Cardiac muscle cell (in vitro differentiated cells and primary cell): Measurements from ENCODE around the gene IGDCC3. TPM values are rescaled to one million over a fixed set of nuclear protein-coding genes. Genes with fewer than 3 reads are reported as not detected.

Experiments used
- DNase-seq, 2 donors: peaks; one replicate each; pipeline versions ENCODE4 v3.0.0 to v3.0.0-alpha.2; 2010 to 2017; ENCODE audit warnings: low read depth in 1 of 2, low spot score in 1 of 2
- H3K27ac ChIP-seq: fragments of 200-600 bp; sonication (generic); 2 replicates; pipeline ENCODE4 v1.5.1; 2016
- H3K27me3 ChIP-seq: fragments of 200-600 bp; sonication (generic); 2 replicates; pipeline ENCODE4 v1.6.0; 2016; ENCODE audit warnings: control low read depth
- H3K36me3 ChIP-seq: fragments of 200-600 bp; sonication (generic); 2 replicates; pipeline ENCODE4 v1.5.1; 2016; ENCODE audit warnings: control low read depth
- H3K4me1 ChIP-seq: fragments of 200-600 bp; sonication (generic); 2 replicates; pipeline ENCODE4 v1.8.1; 2017; ENCODE audit warnings: low read depth, mild to moderate bottlenecking, mixed run types
- H3K4me3 ChIP-seq: fragments of 200-600 bp; sonication (generic); 2 replicates; pipeline ENCODE4 v1.5.1; 2016; ENCODE audit warnings: mild to moderate bottlenecking
- H3K9me3 ChIP-seq: fragments of 200-600 bp; sonication (generic); 2 replicates; pipeline ENCODE4 v1.5.1; 2017; ENCODE audit warnings: low read depth, mild to moderate bottlenecking, control low read depth
- polyA plus RNA-seq: library from polyadenylated mRNA; unstranded; fragments of >200 nt; fragmentation: Nextera tagmentation; extraction: Ambion mirVana; gene quantifications from 2 replicates; pipeline ENCODE4 v1.2.1, GENCODE V29; 2016
- total RNA-seq: library from RNA; depleted of rRNA; stranded (reverse); fragments of >200 nt; gene quantifications from 2 replicates; pipeline ENCODE4 v1.2.3, GENCODE V29; 2016
- TF ChIP-seq, protein P1 (sequence below): IDR thresholded peaks from 2 replicates; pipeline ENCODE4 v1.5.1; 2012; ENCODE audit warnings: low read depth, mild to moderate bottlenecking, low read length

IGDCC3 gene
- total and polyA plus RNA-seq, 2 experiments from 2014 or later: 41.1 to 54.6 TPM

DNA sequence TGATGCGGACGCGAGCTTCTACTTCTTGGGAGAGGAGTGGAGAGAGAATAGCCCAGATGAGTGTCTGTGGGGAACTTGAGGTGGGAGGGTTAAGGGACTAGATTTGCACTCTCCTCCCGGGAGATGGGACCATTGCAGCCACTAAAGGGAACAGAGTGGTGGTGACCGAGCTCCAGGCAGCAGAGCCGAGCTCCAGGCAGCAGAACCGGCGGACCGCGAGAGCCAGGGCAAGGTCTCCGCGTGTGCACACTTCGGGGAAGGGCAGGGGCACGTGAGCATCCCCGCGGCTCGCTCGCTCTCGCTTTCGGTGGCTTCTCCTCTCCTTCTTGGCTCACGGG is 1.1 kb downstream of the IGDCC3 start:
- Histone ChIP-seq H3K36me3 (peaks cover 4% of the 10 kb centered on the region), H3K4me3 (peak overlapping the region; percentile 91), H3K27ac (no peak overlapping the region), H3K9me3 (no peaks in the 10 kb centered on the region), H3K27me3 (no peaks in the 10 kb centered on the region), H3K4me1 (peaks cover 11% of the 10 kb centered on the region)
- peak; percentile 22 to 50 for DNase-seq
- TF ChIP-seq, protein P1, sequence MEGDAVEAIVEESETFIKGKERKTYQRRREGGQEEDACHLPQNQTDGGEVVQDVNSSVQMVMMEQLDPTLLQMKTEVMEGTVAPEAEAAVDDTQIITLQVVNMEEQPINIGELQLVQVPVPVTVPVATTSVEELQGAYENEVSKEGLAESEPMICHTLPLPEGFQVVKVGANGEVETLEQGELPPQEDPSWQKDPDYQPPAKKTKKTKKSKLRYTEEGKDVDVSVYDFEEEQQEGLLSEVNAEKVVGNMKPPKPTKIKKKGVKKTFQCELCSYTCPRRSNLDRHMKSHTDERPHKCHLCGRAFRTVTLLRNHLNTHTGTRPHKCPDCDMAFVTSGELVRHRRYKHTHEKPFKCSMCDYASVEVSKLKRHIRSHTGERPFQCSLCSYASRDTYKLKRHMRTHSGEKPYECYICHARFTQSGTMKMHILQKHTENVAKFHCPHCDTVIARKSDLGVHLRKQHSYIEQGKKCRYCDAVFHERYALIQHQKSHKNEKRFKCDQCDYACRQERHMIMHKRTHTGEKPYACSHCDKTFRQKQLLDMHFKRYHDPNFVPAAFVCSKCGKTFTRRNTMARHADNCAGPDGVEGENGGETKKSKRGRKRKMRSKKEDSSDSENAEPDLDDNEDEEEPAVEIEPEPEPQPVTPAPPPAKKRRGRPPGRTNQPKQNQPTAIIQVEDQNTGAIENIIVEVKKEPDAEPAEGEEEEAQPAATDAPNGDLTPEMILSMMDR: no peak

- Histone ChIP-seq H3K27me3 (no peaks in the 10 kb centered on the region), H3K4me1 (peaks cover 11% of the 10 kb centered on the region), H3K27ac (no peak overlapping the region), H3K4me3 (peak overlapping the region; percentile 91), H3K9me3 (no peaks in the 10 kb centered on the region), H3K36me3 (peaks cover 4% of the 10 kb centered on the region)
- TF ChIP-seq, protein P1: no peak
- DNase-seq: no peak
Measured at GRCh38 chr15:65375871-65376607, 1.8 kb downstream of the IGDCC3 start.

DNA sequence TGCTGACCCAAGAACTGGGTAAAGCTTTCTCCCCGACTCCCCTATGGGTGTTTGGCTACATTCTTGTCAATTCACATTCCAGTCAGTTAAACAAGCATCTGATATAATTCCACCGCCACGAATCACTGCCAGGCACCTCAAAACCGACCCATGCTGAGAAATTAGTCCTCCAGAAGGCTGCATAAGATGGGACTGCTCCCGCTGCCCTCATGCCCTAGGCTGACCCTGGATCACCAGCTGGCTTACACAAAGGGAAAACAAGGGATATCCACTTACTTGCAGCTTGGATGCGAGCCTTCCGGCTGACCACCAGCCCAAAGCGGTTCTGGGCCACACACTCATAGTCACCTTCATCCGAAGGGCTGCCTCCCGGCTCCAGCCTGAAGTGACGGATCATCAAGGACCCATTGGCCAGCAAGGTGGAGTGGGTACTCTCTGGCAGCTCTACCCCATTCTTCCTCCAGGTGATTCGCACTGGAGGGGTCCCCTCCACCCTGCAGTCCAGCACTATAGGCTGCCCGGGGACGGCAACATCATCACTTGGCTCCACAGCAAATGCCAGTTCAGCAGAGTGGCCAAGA is 2.9 kb downstream of the IGDCC3 start:
- Histone ChIP-seq H3K36me3 (peaks cover 4% of the 10 kb centered on the region), H3K9me3 (no peaks in the 10 kb centered on the region), H3K27me3 (no peaks in the 10 kb centered on the region), H3K4me1 (peaks cover 14% of the 10 kb centered on the region), H3K27ac (no peak overlapping the region), H3K4me3 (no peak overlapping the region)
- DNase-seq: no peak
- TF ChIP-seq, protein P1: no peak

DNA sequence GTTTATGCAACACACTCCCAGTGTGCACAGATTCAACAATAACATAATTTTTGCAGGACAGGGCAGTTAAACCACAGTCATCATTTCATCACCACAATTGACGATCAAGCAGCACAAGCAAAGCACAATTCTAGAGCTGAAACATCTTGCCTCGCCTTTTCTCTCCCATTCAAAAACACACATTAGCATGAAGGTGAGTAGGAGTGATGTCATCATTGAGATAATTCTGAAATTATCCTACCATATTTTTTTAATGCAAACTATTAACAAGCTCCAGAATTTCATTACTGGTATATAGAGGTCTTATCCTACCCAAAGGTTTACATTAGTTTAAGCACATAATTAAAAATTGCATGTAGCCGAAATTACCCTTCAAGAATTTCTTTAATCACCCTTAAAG is 3.5 kb downstream of the IGDCC3 start:
- no peak overlapping the region for H3K4me3 ChIP-seq
- TF ChIP-seq, protein P1: no peak

DNA sequence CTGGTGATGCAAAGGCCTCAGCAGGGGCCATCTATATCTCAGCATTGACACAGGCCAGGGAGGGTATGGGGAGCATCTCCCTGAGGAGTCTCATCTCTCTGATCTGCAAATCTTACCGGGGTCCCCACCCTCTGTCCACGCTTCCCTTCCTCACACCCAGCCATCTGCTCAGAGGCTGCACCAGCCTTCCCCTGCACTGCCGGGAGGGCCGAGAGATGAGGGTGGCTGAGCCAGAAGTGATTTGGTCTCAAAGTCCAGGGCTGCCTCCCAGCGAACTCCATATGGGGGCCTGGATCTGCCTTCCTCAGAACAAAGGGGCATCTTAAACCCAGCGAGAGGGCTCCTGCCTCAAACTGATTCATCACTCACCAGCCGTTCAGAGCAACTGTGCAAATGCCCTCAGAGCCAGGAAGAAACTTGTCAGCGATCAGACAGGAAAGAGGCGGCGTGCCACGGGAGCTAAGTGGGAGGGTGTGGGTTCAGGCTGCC is 4.6 kb downstream of the IGDCC3 start:
- no peaks in the 10 kb centered on the region for H3K27me3 ChIP-seq
- no peaks in the 10 kb centered on the region for H3K9me3 ChIP-seq
- H3K4me3 ChIP-seq: no peak overlapping the region
- TF ChIP-seq, protein P1: no peak
- no peak for DNase-seq
- H3K36me3 ChIP-seq: peaks cover 4% of the 10 kb centered on the region
- peaks cover 28% of the 10 kb centered on the region for H3K4me1 ChIP-seq
- H3K27ac ChIP-seq: no peak overlapping the region

More for the DNA sequence above, 3.5 kb downstream of the IGDCC3 start:
- Histone ChIP-seq H3K27me3 (no peaks in the 10 kb centered on the region), H3K27ac (no peak overlapping the region), H3K9me3 (no peaks in the 10 kb centered on the region), H3K4me1 (peaks cover 20% of the 10 kb centered on the region), H3K36me3 (peaks cover 4% of the 10 kb centered on the region)
- no peak for DNase-seq
